Karpas-422 (cell line): ENCODE results near the gene PREX1. TPM values are rescaled to one million over a fixed set of nuclear protein-coding genes. Genes with fewer than 3 reads are reported as not detected.

Experiments
- DNase-seq: peaks from one replicate; pipeline ENCODE4 v3.0.0-alpha.2; 2015
- H2AFZ ChIP-seq: fragments of 200-600 bp; sonication (generic); 2 replicates; pipeline ENCODE4 v1.6.1; 2014; ENCODE audit warnings: antibody characterized with exemption, low read length, mixed read lengths
- H3K27ac ChIP-seq: fragments of 200-600 bp; sonication (generic); 2 replicates; pipeline ENCODE4 v1.5.1; 2014; ENCODE audit warnings: mild to moderate bottlenecking, low read length, moderate library complexity
- H3K27me3 ChIP-seq: fragments of 200-600 bp; sonication (generic); 2 replicates; pipeline ENCODE4 v1.6.1; 2014; ENCODE audit warnings: low read length, mixed read lengths
- H3K36me3 ChIP-seq: fragments of 200-600 bp; sonication (generic); 2 replicates; pipeline ENCODE4 v1.6.1; 2014; ENCODE audit warnings: low read length, mixed read lengths; ENCODE audit not compliant: insufficient read depth
- H3K4me1 ChIP-seq: fragments of 200-600 bp; sonication (generic); 2 replicates; pipeline ENCODE4 v1.6.1; 2014; ENCODE audit warnings: mild to moderate bottlenecking, low read length, mixed read lengths
- H3K4me2 ChIP-seq: fragments of 200-600 bp; sonication (generic); 2 replicates; pipeline ENCODE4 v1.6.1; 2014; ENCODE audit warnings: low read length, low read depth, mild to moderate bottlenecking; ENCODE audit not compliant: poor library complexity, severe bottlenecking
- H3K4me3 ChIP-seq: fragments of 200-600 bp; sonication (generic); 2 replicates; pipeline ENCODE4 v1.5.1; 2014; ENCODE audit warnings: mild to moderate bottlenecking, antibody characterized with exemption, low read length, mixed read lengths
- H3K79me2 ChIP-seq: fragments of 200-600 bp; sonication (generic); 2 replicates; pipeline ENCODE4 v1.6.1; 2014; ENCODE audit warnings: mild to moderate bottlenecking, low read length, mixed read lengths
- H3K9ac ChIP-seq: fragments of 200-600 bp; sonication (generic); 2 replicates; pipeline ENCODE4 v1.6.0; 2014; ENCODE audit warnings: low read length
- H3K9me2 ChIP-seq: fragments of 200-600 bp; sonication (generic), shearing (Covaris generic); replicated peaks from 2 replicates; pipeline ENCODE4 v1.6.0; 2014; ENCODE audit warnings: mild to moderate bottlenecking, low read length, moderate library complexity; ENCODE audit not compliant: insufficient read depth
- H3K9me3 ChIP-seq: fragments of 300-700, 200-600 bp; sonication (generic); 2 replicates; pipeline ENCODE4 v1.6.1; 2014; ENCODE audit warnings: low read length, mixed read lengths
- H4K20me1 ChIP-seq: fragments of 200-600 bp; sonication (generic); 2 replicates; pipeline ENCODE4 v1.6.1; 2014; ENCODE audit warnings: mild to moderate bottlenecking, antibody characterized with exemption, low read length, low read depth; ENCODE audit not compliant: insufficient read depth
- total RNA-seq: library from RNA; depleted of rRNA; stranded (reverse); fragments of >200 nt; shearing (Covaris generic); gene quantifications from 2 replicates; pipeline ENCODE4 v1.2.3, GENCODE V29; 2014; ENCODE audit warnings: low replicate concordance

PREX1 gene
- total RNA-seq, 1 experiment from 2014 or later, result not detected

- no peak overlapping the region for H2AFZ ChIP-seq
- H3K9me3 ChIP-seq, result no peaks in the 10 kb centered on the region
- no peak overlapping the region for H3K9ac ChIP-seq
- H3K27ac ChIP-seq, result no peak overlapping the region
- H3K4me1 ChIP-seq, result peaks cover 6% of the 10 kb centered on the region
- no peak overlapping the region for H3K4me3 ChIP-seq
- peaks cover 7% of the 10 kb centered on the region; the same call in 1 of the 2 replicates for H4K20me1 ChIP-seq
- H3K79me2 ChIP-seq, result no peaks in the 10 kb centered on the region
- no peaks in the 10 kb centered on the region for H3K36me3 ChIP-seq
- no peak overlapping the region for H3K4me2 ChIP-seq
- H3K9me2 ChIP-seq, result no peaks in the 10 kb centered on the region
- no peak for DNase-seq
- no peaks in the 10 kb centered on the region for H3K27me3 ChIP-seq
These were observed 147.1 kb downstream of the PREX1 start for GRCh38 chr20:48680650-48681049.

- H2AFZ ChIP-seq, result no peak overlapping the region
- no peak overlapping the region for H3K4me3 ChIP-seq
- H3K9me2 ChIP-seq, result no peaks in the 10 kb centered on the region
- H3K79me2 ChIP-seq, result no peaks in the 10 kb centered on the region
- H3K9me3 ChIP-seq, result no peaks in the 10 kb centered on the region
- peaks cover 7% of the 10 kb centered on the region; the same call in 1 of the 2 replicates for H4K20me1 ChIP-seq
- H3K36me3 ChIP-seq, result no peaks in the 10 kb centered on the region
- H3K4me2 ChIP-seq, result peak overlapping the region; percentile 29
- H3K4me1 ChIP-seq, result peaks cover 6% of the 10 kb centered on the region
- no peaks in the 10 kb centered on the region for H3K27me3 ChIP-seq
- no peak overlapping the region for H3K9ac ChIP-seq
- DNase-seq, result peak; percentile 93
- H3K27ac ChIP-seq, result no peak overlapping the region
These were observed 148.2 kb downstream of the PREX1 start for GRCh38 chr20:48679599-48679998.

DNA sequence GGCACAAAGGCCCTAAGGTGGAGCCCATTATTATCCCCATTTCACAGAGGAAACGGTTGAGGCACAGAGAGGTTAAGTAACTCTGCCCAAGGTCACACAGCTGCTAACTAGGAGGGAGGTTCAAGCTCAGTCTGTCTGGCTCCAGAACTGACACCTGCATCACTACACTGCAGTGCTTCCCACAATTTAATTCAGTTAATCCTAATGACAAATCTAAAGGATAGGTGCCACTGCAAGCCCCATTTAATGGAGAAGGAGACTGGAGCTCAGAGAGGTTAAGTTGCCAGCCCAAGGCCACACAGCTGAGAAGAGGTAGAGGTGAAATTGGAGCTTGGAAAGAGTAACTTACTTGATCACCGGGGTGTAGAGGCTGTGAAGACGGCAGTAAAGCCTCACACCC is 148.8 kb downstream of the PREX1 start:
- peaks cover 6% of the 10 kb centered on the region for H3K4me1 ChIP-seq
- DNase-seq, result no peak
- no peak overlapping the region for H3K27ac ChIP-seq
- H3K9me2 ChIP-seq, result no peaks in the 10 kb centered on the region
- no peaks in the 10 kb centered on the region for H3K36me3 ChIP-seq
- no peaks in the 10 kb centered on the region for H3K9me3 ChIP-seq
- peak overlapping the region; percentile 29 for H3K4me2 ChIP-seq
- H3K79me2 ChIP-seq, result no peaks in the 10 kb centered on the region
- H3K9ac ChIP-seq, result no peak overlapping the region
- no peak overlapping the region for H3K4me3 ChIP-seq
- no peak overlapping the region for H2AFZ ChIP-seq
- no peaks in the 10 kb centered on the region for H3K27me3 ChIP-seq
- H4K20me1 ChIP-seq, result peaks cover 7% of the 10 kb centered on the region; the same call in 1 of the 2 replicates

GRCh38 chr20:48678421-48678820 is 149.4 kb downstream of the PREX1 start:
- Histone ChIP-seq H3K36me3 (no peaks in the 10 kb centered on the region), H3K9me3 (no peaks in the 10 kb centered on the region), H4K20me1 (peaks cover 7% of the 10 kb centered on the region; the same call in 1 of the 2 replicates), H3K4me2 (no peak overlapping the region), H3K9ac (no peak overlapping the region), H3K9me2 (no peaks in the 10 kb centered on the region), H2AFZ (no peak overlapping the region), H3K27ac (no peak overlapping the region), H3K79me2 (no peaks in the 10 kb centered on the region), H3K4me1 (peaks cover 6% of the 10 kb centered on the region), H3K4me3 (no peak overlapping the region), H3K27me3 (no peaks in the 10 kb centered on the region)
- DNase-seq, result no peak

- Histone ChIP-seq H3K27ac (no peak overlapping the region), H2AFZ (no peak overlapping the region), H3K9ac (no peak overlapping the region), H3K27me3 (no peaks in the 10 kb centered on the region), H3K79me2 (no peaks in the 10 kb centered on the region), H4K20me1 (peaks cover 7% of the 10 kb centered on the region; the same call in 1 of the 2 replicates), H3K4me2 (no peak overlapping the region), H3K36me3 (no peaks in the 10 kb centered on the region), H3K4me1 (peaks cover 6% of the 10 kb centered on the region), H3K9me3 (no peaks in the 10 kb centered on the region), H3K9me2 (no peaks in the 10 kb centered on the region), H3K4me3 (no peak overlapping the region)
- DNase-seq, result no peak
These were observed 150.9 kb downstream of the PREX1 start for GRCh38 chr20:48676795-48677460.

GRCh38 chr20:48676125-48676524 is 151.7 kb downstream of the PREX1 start:
- H3K27me3 ChIP-seq, result no peaks in the 10 kb centered on the region
- H3K9ac ChIP-seq, result no peak overlapping the region
- peaks cover 7% of the 10 kb centered on the region; the same call in 1 of the 2 replicates for H4K20me1 ChIP-seq
- no peak overlapping the region for H3K27ac ChIP-seq
- H3K79me2 ChIP-seq, result no peaks in the 10 kb centered on the region
- no peaks in the 10 kb centered on the region for H3K36me3 ChIP-seq
- no peak overlapping the region for H3K4me3 ChIP-seq
- no peaks in the 10 kb centered on the region for H3K9me2 ChIP-seq
- no peak overlapping the region for H3K4me2 ChIP-seq
- H3K9me3 ChIP-seq, result no peaks in the 10 kb centered on the region
- H2AFZ ChIP-seq, result no peak overlapping the region
- peaks cover 6% of the 10 kb centered on the region for H3K4me1 ChIP-seq
- no peak for DNase-seq

DNA sequence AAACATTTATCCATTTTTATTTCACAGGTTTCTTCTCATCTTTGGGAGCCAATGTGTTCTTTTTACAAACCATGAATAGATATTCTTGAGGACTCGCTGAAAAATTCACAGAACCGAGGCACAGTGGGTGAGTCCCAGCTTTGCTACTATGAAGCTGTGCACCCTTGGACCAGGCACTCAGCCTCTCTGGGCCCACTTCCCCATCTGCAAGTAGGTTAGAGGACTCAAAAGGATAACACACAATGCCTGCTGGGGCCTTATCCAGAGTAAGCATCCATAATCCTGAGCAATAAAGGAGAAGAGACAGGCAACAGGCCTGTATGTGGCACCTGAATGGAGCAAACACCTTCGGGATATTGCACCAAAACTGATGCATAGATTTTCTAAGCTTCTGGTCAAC is 153.3 kb downstream of the PREX1 start:
- H3K9me2 ChIP-seq, result no peaks in the 10 kb centered on the region

DNA sequence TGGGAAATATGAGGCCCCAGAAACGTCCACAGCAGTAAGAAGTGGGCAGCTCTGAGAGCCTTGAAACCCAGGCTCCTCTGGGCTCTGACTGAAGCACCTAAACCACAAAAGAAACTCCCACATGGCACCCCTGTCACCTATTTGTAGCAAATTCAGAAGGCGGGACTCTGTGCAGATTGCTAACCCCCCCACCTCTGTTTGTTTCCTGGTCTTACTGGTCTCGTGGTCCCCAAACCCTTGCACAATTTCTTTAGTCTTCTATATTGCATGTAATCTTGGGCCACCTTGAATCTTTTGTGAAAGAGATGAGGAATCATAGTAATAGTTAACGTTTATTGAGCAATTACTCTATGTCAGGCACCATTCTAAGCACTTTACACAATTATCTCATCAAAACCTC is 154.3 kb downstream of the PREX1 start:
- DNase-seq, result no peak
- no peaks in the 10 kb centered on the region for H3K36me3 ChIP-seq

More for the DNA sequence above, 153.3 kb downstream of the PREX1 start:
- DNase-seq, result no peak
- H3K27ac ChIP-seq, result no peak overlapping the region
- no peaks in the 10 kb centered on the region for H3K27me3 ChIP-seq
- no peaks in the 10 kb centered on the region for H3K9me3 ChIP-seq
- H3K4me3 ChIP-seq, result no peak overlapping the region
- H3K4me2 ChIP-seq, result no peak overlapping the region
- H3K4me1 ChIP-seq, result peaks cover 5% of the 10 kb centered on the region
- no peaks in the 10 kb centered on the region for H3K79me2 ChIP-seq
- no peaks in the 10 kb centered on the region for H3K36me3 ChIP-seq
- no peak overlapping the region for H2AFZ ChIP-seq
- H4K20me1 ChIP-seq, result peaks cover 7% of the 10 kb centered on the region; the same call in 1 of the 2 replicates
- no peak overlapping the region for H3K9ac ChIP-seq

More for the DNA sequence above, 154.3 kb downstream of the PREX1 start:
- no peaks in the 10 kb centered on the region for H3K4me1 ChIP-seq
- H3K9me2 ChIP-seq, result no peaks in the 10 kb centered on the region
- no peaks in the 10 kb centered on the region for H3K9me3 ChIP-seq
- no peaks in the 10 kb centered on the region for H3K27me3 ChIP-seq
- no peak overlapping the region for H3K27ac ChIP-seq
- H2AFZ ChIP-seq, result no peak overlapping the region
- H4K20me1 ChIP-seq, result no peaks in the 10 kb centered on the region
- H3K4me3 ChIP-seq, result no peak overlapping the region
- no peak overlapping the region for H3K4me2 ChIP-seq
- no peaks in the 10 kb centered on the region for H3K79me2 ChIP-seq
- no peak overlapping the region for H3K9ac ChIP-seq
